DMS114 treated with DMSO at 0.1 percent for 48 hours (cell line): ENCODE results near the gene AMY2B.
"Not testable (repeated sequence)": the region's sequence is repeated elsewhere in the genome, so short reads cannot be mapped to it uniquely, and the experiment has no call there.

Source experiments
- DNase-seq: peaks from one replicate; lab custom pipeline; 2025; ENCODE audit not compliant: unreplicated experiment; lab: John Stamatoyannopoulos, UW

Gene AMY2B

GRCh38 chr1:103571289-103571688, at the start of gene AMY2B:
Gene AMY2B, plus strand, starts transcription at chr1:103571589. Its CDS starts 14 bp downstream, at chr1:103571603.
- not testable (repeated sequence) for DNase-seq

GRCh38 chr1:103523346-103523745, 48.0 kb upstream of the AMY2B start:
- DNase-seq = no peak

- DNase-seq = no peak
Measured at GRCh38 chr1:103525114-103525606, 46.2 kb upstream of the AMY2B start.

- peak; percentile 93 for DNase-seq
Measured at GRCh38 chr1:103525607-103526507, 45.5 kb upstream of the AMY2B start, which contains the start of gene RNPC3. Gene RNPC3, plus strand, starts transcription at chr1:103525699. Its CDS starts 372 bp downstream, at chr1:103526071.

- DNase-seq = no peak
Measured at GRCh38 chr1:103527331-103527730, 44.1 kb upstream of the AMY2B start.

- DNase-seq = no peak
Measured at GRCh38 chr1:103529746-103530145, 41.6 kb upstream of the AMY2B start.

GRCh38 chr1:103538226-103538625, 33.2 kb upstream of the AMY2B start:
- DNase-seq = no peak

- DNase-seq = no peak
Measured at GRCh38 chr1:103541431-103541830, 30.0 kb upstream of the AMY2B start.

GRCh38 chr1:103546496-103546895, 24.9 kb upstream of the AMY2B start:
- no peak for DNase-seq

GRCh38 chr1:103547840-103548239, 23.5 kb upstream of the AMY2B start:
- no peak for DNase-seq

- no peak for DNase-seq
Measured at GRCh38 chr1:103560427-103560826, 11.0 kb upstream of the AMY2B start.

GRCh38 chr1:103561124-103561523, 10.3 kb upstream of the AMY2B start:
- DNase-seq = not testable (repeated sequence)

- no peak for DNase-seq
Measured at GRCh38 chr1:103561643-103562395, 9.6 kb upstream of the AMY2B start.

GRCh38 chr1:103563056-103563455, 8.3 kb upstream of the AMY2B start:
- DNase-seq = no peak

- no peak for DNase-seq
Measured at GRCh38 chr1:103569493-103569892, 1.9 kb upstream of the AMY2B start.

GRCh38 chr1:103576065-103576464, 4.7 kb downstream of the AMY2B start:
- no peak for DNase-seq

GRCh38 chr1:103576784-103577183, 5.4 kb downstream of the AMY2B start:
- DNase-seq = not testable (repeated sequence)

GRCh38 chr1:103582464-103582863, 11.1 kb downstream of the AMY2B start:
- no peak for DNase-seq

- DNase-seq = no peak
Measured at GRCh38 chr1:103583887-103584286, 12.5 kb downstream of the AMY2B start.

- DNase-seq = no peak
Measured at GRCh38 chr1:103584537-103584936, 13.1 kb downstream of the AMY2B start.

GRCh38 chr1:103602740-103603139, 31.4 kb downstream of the AMY2B start:
- not testable (repeated sequence) for DNase-seq

GRCh38 chr1:103616362-103616761, 45.0 kb downstream of the AMY2B start:
- DNase-seq = no peak
